Type B pancreatic cell (in vitro differentiated cells): Measurements from ENCODE around the gene PLSCR3. TPM values are rescaled to one million over a fixed set of nuclear protein-coding genes. Genes with fewer than 3 reads are reported as not detected.

Source experiments
- DNase-seq: peaks from one replicate; pipeline ENCODE4 v3.0.0; 2021; ENCODE audit warnings: mixed read lengths; ENCODE audit not compliant: unreplicated experiment; ENCODE audit errors: extremely low spot score
- H3K27ac Mint-ChIP-seq: 2 replicates; pipeline ENCODE4 v1.8.0; 2021; ENCODE audit warnings: mild to moderate bottlenecking, mixed read lengths
- H3K27me3 Mint-ChIP-seq: 2 replicates; pipeline ENCODE4 v1.8.0; 2021; ENCODE audit warnings: mixed read lengths
- H3K36me3 Mint-ChIP-seq: 2 replicates; pipeline ENCODE4 v1.8.0; 2021; ENCODE audit warnings: mixed read lengths
- H3K4me1 Mint-ChIP-seq: one replicate; pipeline ENCODE4 v1.8.0; 2021; ENCODE audit warnings: mixed read lengths; ENCODE audit not compliant: unreplicated experiment
- H3K4me3 Mint-ChIP-seq: 2 replicates; pipeline ENCODE4 v1.8.0; 2021; ENCODE audit warnings: mild to moderate bottlenecking, mixed read lengths
- H3K9me3 Mint-ChIP-seq: 2 replicates; pipeline ENCODE4 v1.8.0; 2021; ENCODE audit warnings: mixed read lengths
- total RNA-seq: library from RNA; stranded (reverse); gene quantifications from 2 replicates; pipeline ENCODE4 v1.2.1, GENCODE V29; 2021; ENCODE audit warnings: low replicate concordance
- TF ChIP-seq, protein P1 (sequence below): fragments of 200-600 bp; sonication (generic); conservative IDR thresholded peaks from 2 replicates; pipeline ENCODE4 v1.5.0; 2021; ENCODE audit warnings: antibody characterized with exemption, mild to moderate bottlenecking

PLSCR3 gene
- total RNA-seq, 1 donor from 2014 or later, result 39.8 TPM

DNA sequence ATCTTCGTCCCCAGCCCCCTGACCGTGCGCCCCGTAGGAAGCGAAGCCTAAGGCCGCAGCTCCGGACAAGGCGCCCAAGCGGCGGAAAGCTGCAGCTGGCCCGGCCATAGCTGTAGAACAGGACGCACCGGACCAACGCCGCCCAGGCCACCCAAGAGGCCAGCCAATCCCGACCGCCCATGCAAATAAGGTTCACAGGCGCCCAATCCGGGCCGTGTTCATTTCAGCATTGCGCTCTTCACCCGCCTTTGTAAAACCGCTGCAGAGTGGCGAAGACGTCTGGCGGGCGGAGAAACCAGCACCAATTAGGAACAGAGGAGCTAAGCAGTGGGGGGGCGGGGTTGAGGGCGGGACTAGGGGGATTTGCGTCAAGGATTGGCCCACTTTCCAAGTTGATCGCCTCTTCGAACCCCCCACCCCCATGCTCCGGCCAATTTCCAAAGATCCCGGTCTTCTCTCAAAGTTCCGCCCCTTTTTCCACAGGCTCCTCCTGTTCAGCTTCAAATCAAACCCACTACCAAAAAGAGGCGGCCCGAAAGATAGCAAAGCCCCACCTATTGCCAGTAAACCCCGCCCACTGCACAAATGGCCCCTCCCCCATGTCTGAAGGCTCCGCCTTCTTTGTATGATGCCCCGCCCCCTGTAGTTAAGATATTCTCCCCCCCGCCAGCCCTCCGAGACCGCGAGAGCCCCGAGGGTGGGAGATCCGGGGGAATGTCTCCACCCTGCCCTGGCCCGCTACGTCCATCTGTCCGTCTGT is 9.8 kb upstream of the PLSCR3 start, which contains the start of gene TMEM256:
TSS of gene TMEM256 (minus strand) at position 121 of the 760 bp plus-strand sequence. CDS start at position 108, 13 bp downstream.
- Mint-ChIP-seq H3K36me3 (peaks cover 2% of the 10 kb centered on the region), H3K27ac (peak within 1 kb of the TSS; percentile 96), H3K4me1 (peaks cover 14% of the 10 kb centered on the region), H3K9me3 (no peaks in the 10 kb centered on the region), H3K4me3 (peak within 1 kb of the TSS; percentile 94), H3K27me3 (peaks cover 4% of the 10 kb centered on the region)
- peak; percentile 97 for DNase-seq
- TF ChIP-seq, protein P1, sequence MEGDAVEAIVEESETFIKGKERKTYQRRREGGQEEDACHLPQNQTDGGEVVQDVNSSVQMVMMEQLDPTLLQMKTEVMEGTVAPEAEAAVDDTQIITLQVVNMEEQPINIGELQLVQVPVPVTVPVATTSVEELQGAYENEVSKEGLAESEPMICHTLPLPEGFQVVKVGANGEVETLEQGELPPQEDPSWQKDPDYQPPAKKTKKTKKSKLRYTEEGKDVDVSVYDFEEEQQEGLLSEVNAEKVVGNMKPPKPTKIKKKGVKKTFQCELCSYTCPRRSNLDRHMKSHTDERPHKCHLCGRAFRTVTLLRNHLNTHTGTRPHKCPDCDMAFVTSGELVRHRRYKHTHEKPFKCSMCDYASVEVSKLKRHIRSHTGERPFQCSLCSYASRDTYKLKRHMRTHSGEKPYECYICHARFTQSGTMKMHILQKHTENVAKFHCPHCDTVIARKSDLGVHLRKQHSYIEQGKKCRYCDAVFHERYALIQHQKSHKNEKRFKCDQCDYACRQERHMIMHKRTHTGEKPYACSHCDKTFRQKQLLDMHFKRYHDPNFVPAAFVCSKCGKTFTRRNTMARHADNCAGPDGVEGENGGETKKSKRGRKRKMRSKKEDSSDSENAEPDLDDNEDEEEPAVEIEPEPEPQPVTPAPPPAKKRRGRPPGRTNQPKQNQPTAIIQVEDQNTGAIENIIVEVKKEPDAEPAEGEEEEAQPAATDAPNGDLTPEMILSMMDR, result peak; percentile 38

DNA sequence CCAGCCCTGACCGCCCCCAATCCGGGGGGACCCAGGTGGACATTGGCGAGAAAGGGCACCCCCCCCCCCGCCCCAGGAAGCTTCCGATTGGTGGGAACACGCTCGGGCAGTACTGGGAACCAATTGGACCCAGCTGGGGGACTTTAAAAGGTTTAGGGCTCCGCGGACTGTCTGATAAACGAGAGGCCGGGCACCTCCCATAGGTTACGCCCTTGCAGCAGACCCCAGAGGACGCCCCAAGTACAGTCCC is 9.3 kb upstream of the PLSCR3 start:
- TF ChIP-seq, protein P1, result no peak
- Mint-ChIP-seq H3K36me3 (no peaks in the 10 kb centered on the region), H3K4me3 (peak overlapping the region; percentile 94), H3K4me1 (peaks cover 14% of the 10 kb centered on the region), H3K27ac (peak overlapping the region; percentile 96), H3K27me3 (peaks cover 4% of the 10 kb centered on the region), H3K9me3 (no peaks in the 10 kb centered on the region)
- no peak for DNase-seq

DNA sequence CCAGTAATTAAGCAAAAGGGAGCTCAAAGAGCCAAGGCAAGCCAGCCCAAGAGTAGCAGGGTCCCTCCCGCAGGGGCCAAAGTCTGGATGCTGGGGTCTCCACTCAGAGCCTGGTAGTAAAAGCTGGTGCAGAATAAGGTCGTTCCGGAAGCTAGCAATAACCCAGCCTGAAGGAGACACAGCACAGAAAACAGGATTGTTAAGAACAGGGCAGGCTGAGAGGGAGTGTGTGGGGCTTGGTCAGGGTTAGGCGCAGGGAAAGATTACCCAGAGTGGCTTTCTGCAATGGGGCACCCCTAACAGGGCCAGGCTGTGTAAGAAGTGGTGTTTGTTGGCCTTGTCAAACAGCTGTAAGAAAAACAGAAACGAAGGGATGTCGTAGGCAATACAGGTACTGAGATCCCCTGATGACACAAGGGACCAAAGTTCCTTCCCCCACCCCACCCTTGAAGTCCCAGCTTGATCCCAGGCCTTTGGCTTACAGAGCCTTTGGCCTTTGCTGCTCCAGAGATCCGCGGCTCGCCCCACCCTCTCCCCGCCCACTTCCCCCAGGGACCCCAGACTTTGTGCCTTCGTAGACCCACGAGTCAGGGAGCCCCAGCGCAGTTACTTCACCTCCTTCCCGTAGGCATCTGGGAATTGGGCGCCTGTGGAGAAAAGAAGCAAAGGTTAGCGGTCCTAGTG is 8.9 kb upstream of the PLSCR3 start:
- TF ChIP-seq, protein P1, result no peak
- Mint-ChIP-seq H3K4me1 (peaks cover 14% of the 10 kb centered on the region), H3K27me3 (peaks cover 4% of the 10 kb centered on the region), H3K36me3 (no peaks in the 10 kb centered on the region), H3K9me3 (no peaks in the 10 kb centered on the region), H3K4me3 (peak overlapping the region; percentile 94), H3K27ac (peak overlapping the region; percentile 96)
- no peak for DNase-seq

DNA sequence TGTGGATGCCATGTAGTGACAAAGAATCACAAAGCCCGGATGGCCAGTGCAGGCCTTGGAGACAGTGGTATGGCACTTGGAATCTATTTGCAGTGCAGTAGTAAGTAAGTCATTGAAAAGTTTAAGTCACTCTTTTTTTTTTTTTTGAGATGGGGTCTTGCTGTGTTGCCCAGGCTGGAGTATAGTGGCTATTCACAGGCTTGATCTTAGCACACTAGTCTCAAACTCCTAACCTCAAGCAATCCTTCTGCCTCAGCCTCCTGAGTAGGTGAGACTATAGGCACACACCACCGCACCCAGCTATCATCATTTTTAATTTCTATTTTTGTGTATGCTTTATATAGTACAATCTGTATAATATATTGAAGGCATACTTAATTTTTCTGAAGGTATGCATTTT is 4.3 kb upstream of the PLSCR3 start:
- H3K9me3 Mint-ChIP-seq, result no peaks in the 10 kb centered on the region

DNA sequence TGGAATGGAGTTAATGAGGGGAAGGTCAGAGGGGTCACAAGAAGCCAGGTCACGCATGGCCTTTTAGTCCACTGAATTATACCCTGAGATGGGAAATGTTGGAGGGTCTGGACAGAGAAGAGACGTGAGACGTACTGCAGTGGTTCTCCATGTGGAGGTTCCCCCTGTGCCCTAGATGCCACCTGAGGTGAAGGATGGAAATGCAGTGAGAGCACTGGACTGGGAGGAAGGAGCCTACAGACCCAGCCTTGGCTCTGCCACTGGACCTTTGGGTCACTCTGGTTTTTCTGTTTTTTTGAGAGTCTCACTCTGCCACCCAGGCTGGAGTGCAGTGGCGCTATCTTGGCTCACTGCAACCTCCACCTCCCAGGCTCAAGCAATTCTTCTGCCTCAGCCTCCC is 1.8 kb upstream of the PLSCR3 start:
- Mint-ChIP-seq H3K4me3 (peak overlapping the region; percentile 66), H3K27me3 (no peaks in the 10 kb centered on the region), H3K9me3 (no peaks in the 10 kb centered on the region), H3K4me1 (peaks cover 9% of the 10 kb centered on the region), H3K27ac (no peak overlapping the region), H3K36me3 (no peaks in the 10 kb centered on the region)
- TF ChIP-seq, protein P1, result no peak
- DNase-seq, result no peak

More for the DNA sequence above, 4.3 kb upstream of the PLSCR3 start:
- Mint-ChIP-seq H3K4me3 (no peak overlapping the region), H3K36me3 (no peaks in the 10 kb centered on the region), H3K27ac (no peak overlapping the region), H3K4me1 (peaks cover 14% of the 10 kb centered on the region), H3K27me3 (no peaks in the 10 kb centered on the region)
- DNase-seq, result no peak
- TF ChIP-seq, protein P1, result no peak
